ENCODE data around the gene UAP1L1.

DNA sequence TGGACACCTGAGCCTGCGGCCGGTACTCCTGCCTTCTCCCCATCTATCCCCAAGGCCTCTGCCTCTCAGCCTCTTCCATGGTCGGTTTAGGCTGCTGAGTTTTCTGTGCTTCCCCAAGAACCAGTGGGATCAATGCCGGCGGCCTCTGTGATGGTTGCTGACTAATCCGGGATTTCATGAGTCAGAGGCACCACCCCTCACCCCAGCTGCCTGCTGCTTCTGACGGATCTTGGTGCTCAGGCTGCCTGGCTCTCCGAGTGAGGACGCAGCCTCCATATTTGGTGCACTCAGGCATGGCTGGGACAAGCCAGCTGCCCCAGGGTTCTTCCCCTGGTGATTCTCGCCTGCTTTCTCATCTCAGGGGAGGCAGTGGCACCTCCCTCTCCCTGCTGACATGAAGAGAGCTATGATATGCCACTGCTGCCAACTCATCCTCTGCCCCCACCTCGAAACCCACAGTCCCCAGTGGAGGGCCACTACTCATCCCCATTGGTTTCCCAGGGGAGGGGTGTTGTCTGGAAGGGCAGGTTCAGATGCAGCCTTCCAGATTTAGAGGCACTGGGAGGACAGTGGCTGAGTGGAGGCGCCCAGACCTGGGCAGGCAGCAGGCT, 6.2 kb downstream of the UAP1L1 start:
- TF ChIP-seq POLR2AphosphoS5 (IDR thresholded peaks at IDR 0.05; ENCODE audit: low read depth, low read length) (no peak), POLR2A (IDR thresholded peaks at IDR 0.05; ENCODE audit: low read depth, low read length) (no peak)

Measured in GM12892 (cell line).